BE2C (cell line): Measurements from ENCODE around the gene TMEM38A. TPM values are rescaled to one million over a fixed set of nuclear protein-coding genes. Genes with fewer than 3 reads are reported as not detected.

ENCODE experiments used
- DNase-seq: peaks from one replicate; pipeline ENCODE4 v3.0.0-alpha.2; 2020
- H3K27me3 ChIP-seq: fragments of 250-450 bp; sonication (Bioruptor Pico); 2 replicates; pipeline ENCODE4 v1.5.1; 2020; ENCODE audit warnings: mild to moderate bottlenecking
- H3K36me3 ChIP-seq: fragments of 250-450 bp; sonication (Bioruptor Pico); 2 replicates; pipeline ENCODE4 v1.5.1; 2020; ENCODE audit warnings: mild to moderate bottlenecking
- H3K4me1 ChIP-seq: fragments of 250-450 bp; sonication (Bioruptor Pico); 2 replicates; pipeline ENCODE4 v1.5.1; 2020
- H3K4me3 ChIP-seq: 2 replicates; pipeline ENCODE4 v1.5.1; 2011; ENCODE audit warnings: low read depth, low read length
- H3K9me3 ChIP-seq: fragments of 250-450 bp; sonication (Bioruptor Pico); 2 replicates; pipeline ENCODE4 v1.5.1; 2020
- polyA plus RNA-seq: library from polyadenylated mRNA; unstranded; fragments of >200 nt; gene quantifications from one replicate; pipeline ENCODE4 v1.2.1, GENCODE V29; 2012; ENCODE audit warnings: low read depth, missing spikeins; ENCODE audit not compliant: insufficient read length, insufficient read depth
- TF ChIP-seq, protein P1 (sequence below): IDR thresholded peaks from 2 replicates; pipeline ENCODE4 v1.5.1; 2012; ENCODE audit warnings: mild to moderate bottlenecking, low read depth, low read length

The TMEM38A gene
- 46.1 TPM for polyA plus RNA-seq

- Histone ChIP-seq H3K36me3 (peaks cover 26% of the 10 kb centered on the region), H3K9me3 (no peaks in the 10 kb centered on the region), H3K27me3 (no peaks in the 10 kb centered on the region), H3K4me1 (no peaks in the 10 kb centered on the region), H3K4me3 (peak within 1 kb of the TSS; percentile 87)
- DNase-seq, result peak; percentile 68
- TF ChIP-seq, protein P1, sequence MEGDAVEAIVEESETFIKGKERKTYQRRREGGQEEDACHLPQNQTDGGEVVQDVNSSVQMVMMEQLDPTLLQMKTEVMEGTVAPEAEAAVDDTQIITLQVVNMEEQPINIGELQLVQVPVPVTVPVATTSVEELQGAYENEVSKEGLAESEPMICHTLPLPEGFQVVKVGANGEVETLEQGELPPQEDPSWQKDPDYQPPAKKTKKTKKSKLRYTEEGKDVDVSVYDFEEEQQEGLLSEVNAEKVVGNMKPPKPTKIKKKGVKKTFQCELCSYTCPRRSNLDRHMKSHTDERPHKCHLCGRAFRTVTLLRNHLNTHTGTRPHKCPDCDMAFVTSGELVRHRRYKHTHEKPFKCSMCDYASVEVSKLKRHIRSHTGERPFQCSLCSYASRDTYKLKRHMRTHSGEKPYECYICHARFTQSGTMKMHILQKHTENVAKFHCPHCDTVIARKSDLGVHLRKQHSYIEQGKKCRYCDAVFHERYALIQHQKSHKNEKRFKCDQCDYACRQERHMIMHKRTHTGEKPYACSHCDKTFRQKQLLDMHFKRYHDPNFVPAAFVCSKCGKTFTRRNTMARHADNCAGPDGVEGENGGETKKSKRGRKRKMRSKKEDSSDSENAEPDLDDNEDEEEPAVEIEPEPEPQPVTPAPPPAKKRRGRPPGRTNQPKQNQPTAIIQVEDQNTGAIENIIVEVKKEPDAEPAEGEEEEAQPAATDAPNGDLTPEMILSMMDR, result no peak
These were observed at the start of gene TMEM38A for GRCh38 chr19:16660763-16661479. Gene TMEM38A (plus strand): TSS chr19:16661139. CDS start chr19:16661218, 79 bp downstream.

GRCh38 chr19:16612636-16613035, 48.3 kb upstream of the TMEM38A start:
- no peaks in the 10 kb centered on the region for H3K36me3 ChIP-seq
- no peaks in the 10 kb centered on the region for H3K4me1 ChIP-seq
- TF ChIP-seq, protein P1, result no peak
- no peak for DNase-seq
- H3K4me3 ChIP-seq, result no peak overlapping the region
- no peaks in the 10 kb centered on the region for H3K9me3 ChIP-seq
- no peaks in the 10 kb centered on the region for H3K27me3 ChIP-seq

DNA sequence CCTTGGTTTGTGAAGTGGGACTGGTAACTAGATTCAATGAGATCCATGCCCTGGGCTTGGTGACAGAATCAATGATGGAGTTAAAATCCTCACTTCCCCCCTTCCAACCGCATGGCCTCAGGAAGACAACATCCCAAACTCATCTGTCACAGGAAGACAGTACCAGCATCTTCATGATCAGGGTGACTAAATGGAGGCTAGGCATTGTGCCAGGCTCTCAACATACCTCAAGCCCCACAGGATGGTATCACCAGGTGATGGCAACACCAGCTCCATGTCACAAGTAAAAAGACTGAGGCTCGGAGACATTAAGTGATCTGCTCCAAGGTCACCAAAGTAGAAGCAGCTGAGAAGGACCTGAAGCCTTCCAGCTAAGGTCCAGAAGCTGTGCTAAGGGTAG, 47.1 kb upstream of the TMEM38A start:
- no peak for DNase-seq
- no peaks in the 10 kb centered on the region for H3K27me3 ChIP-seq
- H3K4me1 ChIP-seq, result peaks cover 3% of the 10 kb centered on the region
- H3K9me3 ChIP-seq, result no peaks in the 10 kb centered on the region
- no peak overlapping the region for H3K4me3 ChIP-seq
- H3K36me3 ChIP-seq, result no peaks in the 10 kb centered on the region
- TF ChIP-seq, protein P1, result no peak

DNA sequence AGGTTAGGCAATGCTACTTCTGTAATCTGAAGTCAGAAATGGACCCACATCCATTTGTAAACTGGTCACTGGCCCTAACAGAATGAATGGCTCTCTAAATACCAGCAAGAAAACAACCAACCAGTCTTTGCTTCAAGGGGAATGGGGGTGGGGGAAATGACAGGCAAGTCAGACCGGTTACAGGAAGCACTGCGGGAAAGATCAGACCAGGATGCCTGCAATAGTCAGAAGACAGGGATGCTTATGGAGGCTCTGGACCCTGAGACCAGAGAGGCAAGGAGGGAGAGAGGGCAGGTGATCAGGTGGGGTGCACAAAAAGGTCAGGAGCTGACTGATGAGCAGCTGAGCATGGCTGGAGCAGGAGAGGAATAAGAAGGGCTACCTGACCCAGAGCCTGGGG, 46.0 kb upstream of the TMEM38A start:
- Histone ChIP-seq H3K27me3 (no peaks in the 10 kb centered on the region), H3K9me3 (no peaks in the 10 kb centered on the region), H3K4me3 (no peak overlapping the region), H3K36me3 (no peaks in the 10 kb centered on the region), H3K4me1 (peaks cover 7% of the 10 kb centered on the region)
- TF ChIP-seq, protein P1, result no peak
- DNase-seq, result no peak

DNA sequence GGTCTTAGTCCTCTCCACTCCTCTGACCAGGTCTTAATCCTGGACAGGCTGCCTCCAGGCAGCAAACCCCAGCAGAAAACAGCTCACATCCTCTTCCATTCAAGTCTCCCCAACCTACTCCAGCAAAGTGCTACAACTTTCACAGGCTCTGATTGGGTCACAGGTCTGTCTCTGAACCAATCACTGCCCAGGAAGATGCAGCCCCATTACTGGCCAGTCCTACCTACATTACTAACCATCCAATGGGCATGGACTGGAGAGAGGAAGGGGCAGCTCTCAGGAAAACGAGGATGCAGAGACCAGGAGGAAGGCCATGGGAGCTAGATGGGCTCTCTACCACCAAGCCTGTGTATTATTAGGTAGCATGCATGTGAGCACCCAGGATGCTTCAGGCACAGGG, 45.1 kb upstream of the TMEM38A start:
- no peaks in the 10 kb centered on the region for H3K36me3 ChIP-seq
- TF ChIP-seq, protein P1, result no peak
- H3K9me3 ChIP-seq, result no peaks in the 10 kb centered on the region
- no peaks in the 10 kb centered on the region for H3K27me3 ChIP-seq
- no peak overlapping the region for H3K4me3 ChIP-seq
- DNase-seq, result no peak
- H3K4me1 ChIP-seq, result peaks cover 7% of the 10 kb centered on the region

DNA sequence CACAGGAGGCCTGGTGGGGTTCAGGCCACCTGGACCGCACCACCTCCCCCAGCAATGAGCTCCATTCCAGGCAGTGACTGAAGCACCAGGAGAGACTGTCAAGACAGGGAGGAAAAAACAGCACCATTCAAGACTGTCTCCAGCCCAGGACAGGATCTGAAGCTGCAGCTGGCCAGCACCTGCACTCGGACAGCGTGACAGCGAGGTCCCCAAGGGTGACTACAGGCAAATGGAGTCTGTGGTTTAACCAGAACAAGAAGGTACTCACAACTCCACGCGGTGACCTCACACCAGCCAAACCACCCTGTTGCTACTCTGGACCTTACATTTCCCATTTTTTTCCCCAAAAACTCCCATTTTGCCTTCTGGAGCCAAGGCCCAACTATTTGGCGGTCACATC, 42.7 kb upstream of the TMEM38A start:
- peaks cover 7% of the 10 kb centered on the region for H3K4me1 ChIP-seq
- DNase-seq, result no peak
- H3K27me3 ChIP-seq, result no peaks in the 10 kb centered on the region
- TF ChIP-seq, protein P1, result no peak
- H3K4me3 ChIP-seq, result no peak overlapping the region
- no peaks in the 10 kb centered on the region for H3K9me3 ChIP-seq
- no peaks in the 10 kb centered on the region for H3K36me3 ChIP-seq
